NT2/D1 (cell line): ENCODE results near the gene MBP.
"Not testable (repeated sequence)": the region's sequence is repeated elsewhere in the genome, so short reads cannot be mapped to it uniquely, and the experiment has no call there.

Source experiments
- YY1 ChIP-seq: IDR thresholded peaks from 2 replicates; pipeline ENCODE4 v1.6.1; 2011; ENCODE audit not compliant: insufficient read length, insufficient read depth
- ZNF274 ChIP-seq: IDR thresholded peaks from 2 replicates; pipeline ENCODE4 v1.6.1; 2011; ENCODE audit warnings: mild to moderate bottlenecking, low read depth, low read length

GRCh38 chr18:76990343-76991020 is 142.1 kb downstream of the MBP start:
- not testable (repeated sequence) for TF ChIP-seq ZNF274, YY1
